WI38 (cell line): ENCODE results near the gene SLC30A3.

ENCODE experiments used
- H3K4me3 ChIP-seq: 2 replicates; pipeline ENCODE4 v1.5.1; 2011; ENCODE audit warnings: low read depth, mild to moderate bottlenecking, control low read depth, low read length
- TF ChIP-seq, protein P1 (sequence below): IDR thresholded peaks from 2 replicates; pipeline ENCODE4 v1.5.1; 2012; ENCODE audit warnings: low read depth, mild to moderate bottlenecking, control low read depth, low read length

SLC30A3 gene

DNA sequence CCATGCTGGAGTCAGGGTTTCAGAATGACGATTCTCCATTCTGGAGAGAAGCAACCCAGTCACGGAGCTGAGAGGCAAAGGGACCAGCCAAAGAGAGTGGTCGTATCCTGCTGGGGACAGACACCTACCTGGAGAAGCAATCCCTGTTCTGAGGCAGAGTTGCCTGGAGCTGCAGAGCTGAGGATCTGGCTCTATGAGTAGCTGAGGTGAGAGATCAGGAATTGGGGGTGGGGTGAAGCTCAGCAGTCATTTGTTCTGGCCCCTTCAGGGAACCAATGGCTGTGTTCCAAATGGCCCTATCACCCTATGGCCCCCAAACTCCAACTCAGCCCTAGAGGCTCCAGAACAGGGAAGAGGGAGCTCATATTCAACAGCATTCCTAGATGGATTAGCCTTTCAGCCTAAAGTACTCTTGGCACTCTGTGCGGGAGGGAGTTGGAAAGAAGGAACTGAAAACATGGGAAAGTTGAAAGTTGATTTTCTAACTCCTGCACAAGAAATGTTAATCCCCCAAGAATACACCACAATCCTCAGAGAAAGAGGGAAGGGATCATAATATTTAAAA is 54.3 kb downstream of the SLC30A3 start:
- no peak overlapping the region for H3K4me3 ChIP-seq
- TF ChIP-seq, protein P1, sequence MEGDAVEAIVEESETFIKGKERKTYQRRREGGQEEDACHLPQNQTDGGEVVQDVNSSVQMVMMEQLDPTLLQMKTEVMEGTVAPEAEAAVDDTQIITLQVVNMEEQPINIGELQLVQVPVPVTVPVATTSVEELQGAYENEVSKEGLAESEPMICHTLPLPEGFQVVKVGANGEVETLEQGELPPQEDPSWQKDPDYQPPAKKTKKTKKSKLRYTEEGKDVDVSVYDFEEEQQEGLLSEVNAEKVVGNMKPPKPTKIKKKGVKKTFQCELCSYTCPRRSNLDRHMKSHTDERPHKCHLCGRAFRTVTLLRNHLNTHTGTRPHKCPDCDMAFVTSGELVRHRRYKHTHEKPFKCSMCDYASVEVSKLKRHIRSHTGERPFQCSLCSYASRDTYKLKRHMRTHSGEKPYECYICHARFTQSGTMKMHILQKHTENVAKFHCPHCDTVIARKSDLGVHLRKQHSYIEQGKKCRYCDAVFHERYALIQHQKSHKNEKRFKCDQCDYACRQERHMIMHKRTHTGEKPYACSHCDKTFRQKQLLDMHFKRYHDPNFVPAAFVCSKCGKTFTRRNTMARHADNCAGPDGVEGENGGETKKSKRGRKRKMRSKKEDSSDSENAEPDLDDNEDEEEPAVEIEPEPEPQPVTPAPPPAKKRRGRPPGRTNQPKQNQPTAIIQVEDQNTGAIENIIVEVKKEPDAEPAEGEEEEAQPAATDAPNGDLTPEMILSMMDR, result no peak

- TF ChIP-seq, protein P1, result no peak
- H3K4me3 ChIP-seq, result no peak overlapping the region
Observed at GRCh38 chr2:27206346-27206745, 56.5 kb downstream of the SLC30A3 start.

DNA sequence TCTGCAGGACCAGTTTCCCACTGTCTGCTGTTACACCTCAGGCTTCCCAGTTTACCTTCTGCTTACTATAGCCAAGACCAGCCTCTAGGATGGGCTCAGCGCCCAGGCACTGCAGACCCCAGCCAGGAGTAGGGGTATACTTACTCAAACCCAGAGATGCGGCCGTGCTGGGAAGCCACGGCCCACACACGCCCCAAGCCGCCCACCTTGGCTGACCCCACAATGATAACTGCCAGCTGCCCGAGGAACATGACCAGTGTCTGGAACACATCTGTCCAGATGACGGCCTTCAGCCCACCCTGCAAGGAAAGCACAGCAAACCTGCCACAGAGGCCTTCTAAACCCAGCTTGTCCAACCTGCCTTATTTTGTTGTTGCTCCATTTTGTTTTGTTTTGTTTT is 57.6 kb downstream of the SLC30A3 start:
- no peak overlapping the region for H3K4me3 ChIP-seq
- TF ChIP-seq, protein P1, result no peak

DNA sequence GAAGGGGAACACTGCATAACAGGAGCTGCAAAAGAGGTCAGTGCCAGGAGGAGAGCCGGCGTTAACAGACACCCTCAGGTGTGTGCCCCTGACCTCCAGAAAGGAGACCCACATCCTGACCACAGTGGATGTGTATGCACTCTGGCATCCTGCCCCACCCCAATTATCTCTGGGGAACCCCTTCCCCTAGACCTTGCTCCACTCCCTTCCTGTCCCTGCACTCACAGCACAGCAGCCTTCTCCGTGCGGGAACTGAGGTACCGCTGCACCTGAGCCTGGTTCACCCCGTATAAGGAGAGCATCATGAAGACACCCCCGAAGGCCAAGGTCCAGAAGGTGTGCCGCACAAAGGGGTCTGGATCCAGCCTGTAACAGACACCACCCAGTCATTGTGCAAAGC is 58.3 kb downstream of the SLC30A3 start:
- TF ChIP-seq, protein P1, result no peak
- no peak overlapping the region for H3K4me3 ChIP-seq

DNA sequence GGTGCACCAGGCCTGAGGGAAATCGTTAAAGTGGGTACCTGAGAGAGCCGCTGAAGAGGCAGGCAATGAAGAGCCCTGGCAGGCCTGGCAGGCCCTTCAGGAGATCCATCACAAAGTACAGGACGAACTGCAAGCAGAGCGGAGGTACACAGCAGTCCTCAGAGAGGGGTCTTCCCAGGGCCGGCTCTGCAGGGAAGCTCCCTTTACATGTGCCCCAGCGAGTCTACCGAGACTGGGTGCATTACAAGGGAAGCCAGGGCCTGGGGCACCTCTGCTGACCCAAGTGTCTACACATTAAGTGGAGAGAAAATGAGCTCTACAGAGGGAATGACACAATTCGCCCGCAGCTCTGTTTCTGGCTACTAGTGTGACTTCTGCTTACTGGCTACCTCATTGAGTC is 59.1 kb downstream of the SLC30A3 start:
- TF ChIP-seq, protein P1, result no peak
- H3K4me3 ChIP-seq, result no peak overlapping the region
